ENCODE data around the gene FARS2. TPM values are rescaled to one million over a fixed set of nuclear protein-coding genes. Genes with fewer than 3 reads are reported as not detected.

FARS2 gene
- 27.1 and 39.8 TPM in 2 replicates for total RNA-seq (ENCODE audit: low replicate concordance)

DNA sequence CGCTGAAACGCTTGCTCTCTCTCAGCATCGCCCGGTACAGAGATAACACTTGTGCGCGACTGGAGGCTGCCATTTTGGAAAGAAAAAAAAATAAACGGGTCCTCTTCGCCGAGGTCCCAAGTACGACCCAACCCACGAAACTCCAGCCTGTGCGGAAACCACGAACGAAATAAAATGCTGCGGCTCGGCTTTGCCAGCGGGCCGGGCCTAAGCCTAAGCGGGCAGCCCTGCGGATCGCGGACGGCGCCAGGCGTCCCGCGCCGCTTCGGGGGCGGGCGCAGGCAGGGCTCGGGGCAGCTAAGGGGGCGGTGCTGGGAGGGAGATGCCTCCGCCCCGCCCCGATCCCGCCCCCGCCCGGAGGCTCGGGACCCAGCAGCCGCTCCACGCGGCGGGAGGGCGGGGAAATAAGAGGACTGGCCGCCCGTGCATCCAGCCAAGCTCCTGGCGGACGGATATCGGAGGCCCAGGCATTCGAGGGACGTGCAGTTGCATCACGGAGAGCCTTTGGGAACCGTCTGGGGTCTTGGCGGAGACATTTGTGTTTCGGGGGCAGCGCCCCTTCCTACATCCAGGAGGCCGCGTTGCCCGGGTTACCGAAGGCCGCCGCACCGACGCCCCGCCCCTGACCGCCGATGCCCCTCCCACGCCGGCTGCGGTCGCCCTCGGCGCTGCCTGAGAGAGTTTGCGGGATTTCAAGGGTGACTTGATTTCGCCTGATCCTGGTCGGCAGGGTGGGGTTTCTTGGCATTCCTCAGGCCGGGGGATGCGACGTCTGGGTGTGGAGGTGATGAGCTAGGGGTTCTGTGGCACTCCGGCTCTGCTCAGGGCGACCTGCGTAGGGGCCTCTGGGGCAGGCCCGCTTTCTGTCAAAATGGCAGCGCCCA lies at the start of gene FARS2, which contains the start of gene LYRM4:
Gene FARS2, plus strand, starts transcription at position 853 of the 884 bp plus-strand sequence.
Gene LYRM4, minus strand, starts transcription at position 290 of the 884 bp plus-strand sequence. Its CDS starts 217 bp downstream, at position 73.

Other genes starting within 250 kb of the FARS2 start
- gene PPP1R3G, start 176.2 kb upstream of the FARS2 start, total RNA-seq (ENCODE audit: low replicate concordance) = 1.3 and 2.1 TPM in 2 replicates
- 22.5 and 31.9 TPM in 2 replicates for gene LYRM4, start 563 bp upstream of the FARS2 start, total RNA-seq (ENCODE audit: low replicate concordance)